Measurements from ENCODE around the gene MGAT4A.

Gene MGAT4A

DNA sequence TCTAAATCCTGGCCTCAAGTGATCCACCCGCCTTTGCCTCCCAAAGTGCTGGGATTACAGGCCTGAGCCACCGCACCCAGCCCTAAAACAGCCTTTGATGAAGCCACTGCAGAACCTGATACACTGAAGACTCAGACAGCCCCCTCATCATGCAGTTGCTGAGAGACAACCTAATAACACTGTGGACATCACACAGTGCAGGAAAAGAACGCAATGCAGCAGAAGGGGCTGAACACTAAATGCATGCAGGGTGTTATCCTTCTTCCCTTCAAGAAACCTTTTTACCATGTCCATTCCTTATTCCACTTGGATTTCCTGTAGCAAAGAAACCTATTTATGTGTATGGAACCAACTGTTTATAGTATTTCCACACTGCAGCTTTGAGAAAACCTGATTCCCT, 35.7 kb downstream of the MGAT4A start:
- no peak overlapping the region for H3K4me3 ChIP-seq (ENCODE audit: low read length)
- TF ChIP-seq, protein P1, sequence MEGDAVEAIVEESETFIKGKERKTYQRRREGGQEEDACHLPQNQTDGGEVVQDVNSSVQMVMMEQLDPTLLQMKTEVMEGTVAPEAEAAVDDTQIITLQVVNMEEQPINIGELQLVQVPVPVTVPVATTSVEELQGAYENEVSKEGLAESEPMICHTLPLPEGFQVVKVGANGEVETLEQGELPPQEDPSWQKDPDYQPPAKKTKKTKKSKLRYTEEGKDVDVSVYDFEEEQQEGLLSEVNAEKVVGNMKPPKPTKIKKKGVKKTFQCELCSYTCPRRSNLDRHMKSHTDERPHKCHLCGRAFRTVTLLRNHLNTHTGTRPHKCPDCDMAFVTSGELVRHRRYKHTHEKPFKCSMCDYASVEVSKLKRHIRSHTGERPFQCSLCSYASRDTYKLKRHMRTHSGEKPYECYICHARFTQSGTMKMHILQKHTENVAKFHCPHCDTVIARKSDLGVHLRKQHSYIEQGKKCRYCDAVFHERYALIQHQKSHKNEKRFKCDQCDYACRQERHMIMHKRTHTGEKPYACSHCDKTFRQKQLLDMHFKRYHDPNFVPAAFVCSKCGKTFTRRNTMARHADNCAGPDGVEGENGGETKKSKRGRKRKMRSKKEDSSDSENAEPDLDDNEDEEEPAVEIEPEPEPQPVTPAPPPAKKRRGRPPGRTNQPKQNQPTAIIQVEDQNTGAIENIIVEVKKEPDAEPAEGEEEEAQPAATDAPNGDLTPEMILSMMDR (conservative IDR thresholded peaks at IDR 0.05; ENCODE audit: low read length) = no peak
- no peak for DNase-seq (ENCODE audit: low read depth)

DNA sequence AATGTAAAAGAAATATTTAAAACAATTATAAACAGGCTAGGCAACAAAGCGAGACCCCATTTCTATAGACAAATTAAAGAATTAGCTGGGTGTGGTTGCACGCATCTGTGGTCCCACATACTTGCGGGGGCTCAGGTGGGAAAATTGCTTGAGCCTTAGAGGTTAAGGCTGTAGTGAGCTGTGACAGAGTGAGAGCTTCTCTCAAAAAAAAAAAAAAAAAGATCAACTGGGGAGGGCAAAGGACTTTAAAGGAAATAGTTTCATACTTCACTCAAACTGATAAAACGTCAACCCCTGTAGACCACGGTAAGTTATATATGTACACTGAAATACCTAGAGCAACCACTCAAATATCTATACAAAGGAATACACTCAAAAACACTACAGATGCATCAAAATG, 37.5 kb downstream of the MGAT4A start:
- TF ChIP-seq, protein P1 (conservative IDR thresholded peaks at IDR 0.05; ENCODE audit: low read length) = no peak
- DNase-seq (ENCODE audit: low read depth) = no peak
- no peak overlapping the region for H3K4me3 ChIP-seq (ENCODE audit: low read length)

DNA sequence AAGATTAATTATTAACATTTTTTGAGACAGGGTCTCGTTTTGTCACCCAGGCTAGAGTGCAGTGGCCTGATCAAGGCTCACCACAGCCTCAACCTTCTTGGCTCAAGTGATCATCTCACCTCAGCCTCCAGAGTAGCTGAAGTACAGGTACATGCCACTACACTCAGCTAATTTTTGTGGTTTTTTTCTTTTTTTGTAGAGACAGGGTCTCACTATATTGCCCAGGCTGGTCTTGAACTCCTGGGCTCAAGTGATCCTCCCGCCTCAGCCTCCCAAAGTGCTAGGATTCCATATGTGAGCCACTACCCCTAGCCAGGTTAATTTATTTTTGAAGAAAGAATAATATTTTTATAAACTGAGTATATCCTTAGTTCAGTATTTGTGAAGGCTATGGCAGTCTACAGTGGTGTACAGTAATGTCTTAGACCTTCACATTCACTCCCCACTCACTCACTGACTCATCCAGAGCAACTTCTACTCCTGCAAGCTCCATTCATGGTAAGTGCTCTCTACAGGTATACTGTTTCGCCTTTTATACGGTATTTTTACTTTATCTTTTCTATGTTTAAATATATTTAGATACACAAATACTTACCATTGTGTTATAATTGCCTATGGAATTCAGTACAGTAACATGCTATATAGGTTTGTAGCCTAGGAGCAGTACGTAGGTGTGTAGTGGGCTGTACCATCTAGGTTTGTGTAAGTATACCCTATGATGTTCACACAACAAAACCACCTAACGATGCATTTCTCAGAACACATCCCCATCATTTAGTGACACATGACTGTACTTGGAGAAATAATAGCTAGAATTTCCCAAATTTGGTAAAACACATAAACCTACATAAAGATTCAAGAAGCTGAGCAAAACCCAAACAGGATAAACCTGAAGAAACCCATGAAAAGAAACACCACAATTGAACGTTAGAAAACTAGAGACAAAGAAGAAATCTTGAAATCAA, 38.6 kb downstream of the MGAT4A start:
- DNase-seq (ENCODE audit: low read depth) = no peak
- H3K4me3 ChIP-seq (ENCODE audit: low read length) = no peak overlapping the region
- TF ChIP-seq, protein P1 (conservative IDR thresholded peaks at IDR 0.05; ENCODE audit: low read length) = no peak

DNA sequence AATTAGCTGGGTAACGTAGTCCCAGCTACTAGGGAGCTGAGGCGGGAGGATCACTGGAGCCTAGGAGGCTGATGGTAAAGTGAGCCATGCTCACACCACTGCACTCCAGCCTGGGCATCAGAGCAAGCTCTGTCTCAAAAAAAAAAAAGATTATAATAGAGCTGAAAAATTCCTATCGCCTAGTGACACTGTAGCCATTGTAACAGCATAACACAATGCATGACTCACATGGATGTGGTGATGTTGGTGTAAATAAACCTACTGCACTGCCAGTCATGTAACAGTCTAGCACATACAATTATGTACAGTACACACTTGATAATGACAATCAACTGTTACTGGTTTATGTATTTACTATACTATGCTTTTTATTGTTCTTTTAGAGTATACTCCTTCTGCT, 39.6 kb downstream of the MGAT4A start:
- DNase-seq (ENCODE audit: low read depth) = no peak
- TF ChIP-seq, protein P1 (conservative IDR thresholded peaks at IDR 0.05; ENCODE audit: low read length) = no peak

DNA sequence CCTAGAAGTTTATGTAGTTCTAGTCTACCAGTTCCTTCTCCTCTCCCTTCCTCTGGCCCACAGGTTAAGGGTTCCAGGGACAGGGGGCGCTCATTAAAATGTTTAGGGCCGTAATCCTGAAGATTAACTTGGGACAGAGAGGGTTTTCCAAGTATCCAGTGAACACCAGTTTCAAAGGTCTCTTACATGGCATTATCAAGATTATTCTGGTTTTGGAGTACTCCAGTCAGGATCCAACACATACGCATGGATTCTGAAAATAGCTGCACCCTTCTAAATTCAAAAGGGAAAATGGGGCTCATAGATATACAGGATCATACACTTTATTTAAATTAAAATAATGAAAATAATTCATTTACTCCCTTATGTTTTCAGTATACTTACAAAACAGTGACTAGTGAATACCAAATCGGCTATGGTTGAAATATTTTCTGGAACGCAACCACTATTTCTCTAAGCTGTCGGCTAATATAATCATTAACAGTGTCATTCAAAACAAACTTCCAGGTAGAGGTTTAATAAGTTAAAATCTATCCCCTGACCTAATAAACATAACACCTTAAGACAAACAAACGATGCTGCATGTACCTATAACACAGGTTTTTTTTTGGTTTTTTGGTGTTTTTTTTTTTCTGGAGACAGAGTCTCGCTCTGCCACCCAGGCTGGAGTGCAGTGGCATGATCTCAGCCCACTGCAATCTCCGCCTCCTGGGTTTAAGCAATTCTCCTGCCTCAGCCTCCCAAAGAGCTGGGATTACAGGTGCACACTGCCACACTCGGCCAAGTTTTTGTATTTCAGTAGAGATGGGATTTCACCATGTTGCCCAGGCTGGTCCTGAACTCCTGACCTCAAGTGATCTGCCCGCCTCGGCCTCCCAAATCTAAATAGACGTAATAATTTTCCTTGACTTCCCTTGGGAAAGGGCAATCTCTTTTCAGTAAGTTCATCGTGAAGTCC, 44.7 kb downstream of the MGAT4A start:
- TF ChIP-seq, protein P1 (conservative IDR thresholded peaks at IDR 0.05; ENCODE audit: low read length) = no peak
- DNase-seq (ENCODE audit: low read depth) = no peak
- H3K4me3 ChIP-seq (ENCODE audit: low read length) = no peak overlapping the region

More for the DNA sequence above, 39.6 kb downstream of the MGAT4A start:
- H3K4me3 ChIP-seq (ENCODE audit: low read length) = no peak overlapping the region

DNA sequence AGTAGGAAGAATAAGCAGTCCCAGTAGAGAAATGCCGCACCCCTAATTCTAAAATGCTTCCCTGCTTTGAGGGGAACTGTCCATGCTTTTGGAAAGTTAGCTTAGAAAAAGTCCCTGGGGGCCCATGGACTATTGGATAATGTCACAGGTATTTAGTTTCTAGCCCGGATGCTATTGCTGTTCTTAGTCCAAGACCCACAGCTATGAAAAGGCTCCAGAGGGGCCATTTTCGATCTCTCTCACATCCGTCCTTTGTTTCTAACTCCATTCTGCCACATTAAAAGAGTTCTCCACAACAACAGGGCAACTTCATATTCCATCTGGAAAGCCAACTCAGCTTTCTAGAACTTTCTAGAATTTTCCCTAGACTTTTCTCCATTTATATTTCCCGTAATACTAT, 47.2 kb downstream of the MGAT4A start:
- no peak for DNase-seq (ENCODE audit: low read depth)
- TF ChIP-seq, protein P1 (conservative IDR thresholded peaks at IDR 0.05; ENCODE audit: low read length) = no peak
- H3K4me3 ChIP-seq (ENCODE audit: low read length) = no peak overlapping the region

Measured in AG10803 (cell line).